GM11168 (cell line): Measurements from ENCODE around the gene HDAC9.

Experiments used
- in situ Hi-C: fragments of 300-500 bp; cut with MboI; formaldehyde crosslinking; loops from one replicate; pipeline ENCODE4 v1.12.0; 2022; ENCODE audit warnings: low sequenced_read_pairs; ENCODE audit not compliant: unreplicated experiment

The HDAC9 gene

DNA sequence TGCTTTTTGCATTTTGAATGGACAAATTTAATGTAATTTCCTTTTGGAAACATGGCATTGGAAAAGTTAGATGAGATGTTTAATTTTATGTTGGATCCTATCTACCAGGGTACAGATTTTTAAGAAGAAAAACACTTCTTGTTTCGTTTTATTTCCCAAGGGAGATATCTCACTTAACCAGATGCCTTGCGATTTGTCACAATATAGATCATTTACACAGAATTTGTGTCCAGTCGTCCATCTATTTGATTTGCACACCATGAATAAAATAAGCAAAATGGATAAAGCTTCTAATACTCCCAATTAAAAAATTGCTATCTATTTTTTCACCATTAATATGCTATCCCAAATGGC, 25.7 kb downstream of the HDAC9 start:
- in situ Hi-C loops, result no loop called here

DNA sequence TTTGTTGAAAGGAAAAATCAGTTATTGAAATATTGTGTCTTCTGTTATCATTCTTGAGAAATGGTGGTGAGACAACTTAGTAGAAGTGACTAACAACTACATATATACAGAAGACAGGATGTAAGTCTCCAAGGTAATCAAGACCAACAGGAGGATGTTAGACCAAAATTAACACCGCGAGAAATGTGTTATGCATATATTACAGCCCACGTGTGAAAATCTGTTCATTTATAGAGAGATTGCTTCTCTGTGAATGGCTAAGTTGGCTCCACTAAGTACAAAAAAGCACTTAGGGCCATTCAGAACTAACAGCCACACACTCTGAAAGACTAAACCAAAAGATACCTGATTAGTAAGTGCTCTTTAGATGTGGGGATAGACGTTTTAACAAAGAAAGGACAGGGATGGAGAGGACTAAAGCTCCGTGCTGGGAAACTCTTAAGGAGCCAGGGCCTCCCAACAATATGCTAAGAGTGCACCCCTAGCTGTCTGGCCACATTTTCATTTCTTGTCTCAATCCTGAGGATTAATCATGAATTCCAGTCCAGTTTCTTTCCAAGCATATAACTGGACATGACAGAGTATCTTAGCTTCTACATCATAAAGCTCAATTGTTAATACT, 26.5 kb downstream of the HDAC9 start:
- in situ Hi-C loops, result no loop called here

DNA sequence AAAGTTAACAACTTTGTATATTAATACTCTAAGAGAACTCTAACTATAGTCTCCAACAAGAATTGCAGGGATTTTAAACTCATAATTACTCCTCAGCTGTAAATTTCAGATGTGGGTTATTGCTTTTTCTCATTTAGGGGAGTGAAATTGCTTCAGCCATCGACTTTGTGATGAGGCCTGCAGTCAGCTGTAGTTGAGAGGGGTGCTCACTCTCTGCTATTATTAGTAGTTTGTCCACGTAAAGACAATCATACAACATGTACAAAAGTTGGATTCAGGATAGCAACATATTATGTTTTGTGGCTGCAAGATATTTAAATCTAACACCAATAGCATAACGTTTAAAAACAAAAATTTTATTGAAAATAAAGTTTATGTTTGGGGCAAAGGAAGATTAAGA, 28.7 kb downstream of the HDAC9 start:
- in situ Hi-C loops, result no loop called here

DNA sequence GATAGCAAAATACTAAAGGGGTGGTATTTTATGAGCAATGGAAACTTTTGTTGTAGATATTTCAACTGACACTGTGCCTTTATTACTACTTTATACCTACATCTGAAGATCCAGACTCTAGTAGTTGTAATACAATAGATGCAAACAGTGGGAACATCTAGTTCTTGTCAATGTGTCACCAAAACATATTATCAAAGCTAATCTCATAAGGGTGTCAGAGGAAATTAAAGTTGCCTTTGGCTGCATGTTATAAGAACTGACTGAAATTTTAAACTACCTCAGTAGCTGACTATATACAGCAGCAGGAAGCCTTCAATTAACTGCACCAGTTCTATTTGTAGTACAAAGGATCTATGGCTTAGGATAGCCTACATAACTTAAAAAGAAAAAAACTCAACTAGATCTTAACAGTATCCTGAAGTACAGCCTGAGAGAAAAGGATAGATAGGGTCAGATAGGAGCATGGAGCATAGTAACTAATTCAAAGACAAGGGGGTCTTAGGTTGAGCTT, 30.9 kb downstream of the HDAC9 start:
- in situ Hi-C loops, result no loop called here

GRCh38 chr7:18529239-18529638, 33.7 kb downstream of the HDAC9 start:
- in situ Hi-C loops, result no loop called here

- in situ Hi-C loops, result no loop called here
Observed at GRCh38 chr7:18530224-18531179, 35.0 kb downstream of the HDAC9 start.

DNA sequence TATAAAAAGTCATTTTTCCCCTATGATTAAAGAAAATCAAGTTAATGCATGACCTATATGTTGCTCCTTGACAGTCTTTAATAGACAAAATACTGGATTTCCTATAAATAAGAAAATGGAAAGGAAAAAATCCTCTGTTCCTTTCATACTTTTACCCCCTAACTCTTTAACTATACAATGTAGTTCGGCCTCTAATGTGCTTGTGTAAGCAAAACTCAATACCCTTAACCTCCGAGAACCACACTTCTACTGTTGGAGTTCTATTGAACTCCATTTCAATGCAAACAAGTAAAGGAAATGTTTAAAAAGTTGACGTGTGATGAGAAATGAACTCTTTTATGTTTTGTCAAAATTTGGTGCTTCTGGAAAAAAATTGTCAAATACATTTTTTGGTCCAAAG, 36.0 kb downstream of the HDAC9 start:
- in situ Hi-C loops, result no loop called here

- in situ Hi-C loops, result no loop called here
Observed at GRCh38 chr7:18532813-18533212, 37.3 kb downstream of the HDAC9 start.

- in situ Hi-C loops, result no loop called here
Observed at GRCh38 chr7:18534481-18534880, 38.9 kb downstream of the HDAC9 start.

DNA sequence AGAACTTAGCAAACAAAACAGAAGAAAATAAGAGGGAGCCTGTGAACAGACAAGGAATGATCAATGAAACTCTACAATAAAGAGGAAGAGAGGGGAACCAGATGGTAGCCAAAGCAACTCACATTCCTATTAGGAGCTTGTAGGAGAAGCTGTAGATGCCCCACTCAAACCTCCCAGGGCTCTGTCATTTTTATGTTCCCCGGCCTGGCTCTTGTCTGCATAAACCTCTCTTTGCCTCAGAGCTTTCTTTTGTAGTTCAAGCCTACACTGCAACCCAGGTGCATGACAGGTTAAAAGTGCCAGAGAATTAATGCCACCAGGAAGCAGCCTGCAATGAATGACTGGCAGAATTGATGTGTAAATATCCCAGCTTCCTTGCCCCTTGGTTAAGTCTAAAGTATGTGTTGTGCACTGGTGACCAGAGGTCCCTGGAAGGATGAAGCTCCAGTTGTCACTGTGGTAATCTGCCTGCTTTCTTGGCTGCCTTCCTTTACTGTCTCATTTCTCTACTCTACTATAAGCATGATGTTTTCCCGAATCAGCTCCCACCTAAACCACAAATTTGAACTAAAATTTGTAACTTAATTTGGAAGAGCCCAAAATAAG, 40.4 kb downstream of the HDAC9 start:
- in situ Hi-C loops, result no loop called here

- in situ Hi-C loops, result no loop called here
Observed at GRCh38 chr7:18536486-18536885, 40.9 kb downstream of the HDAC9 start.

DNA sequence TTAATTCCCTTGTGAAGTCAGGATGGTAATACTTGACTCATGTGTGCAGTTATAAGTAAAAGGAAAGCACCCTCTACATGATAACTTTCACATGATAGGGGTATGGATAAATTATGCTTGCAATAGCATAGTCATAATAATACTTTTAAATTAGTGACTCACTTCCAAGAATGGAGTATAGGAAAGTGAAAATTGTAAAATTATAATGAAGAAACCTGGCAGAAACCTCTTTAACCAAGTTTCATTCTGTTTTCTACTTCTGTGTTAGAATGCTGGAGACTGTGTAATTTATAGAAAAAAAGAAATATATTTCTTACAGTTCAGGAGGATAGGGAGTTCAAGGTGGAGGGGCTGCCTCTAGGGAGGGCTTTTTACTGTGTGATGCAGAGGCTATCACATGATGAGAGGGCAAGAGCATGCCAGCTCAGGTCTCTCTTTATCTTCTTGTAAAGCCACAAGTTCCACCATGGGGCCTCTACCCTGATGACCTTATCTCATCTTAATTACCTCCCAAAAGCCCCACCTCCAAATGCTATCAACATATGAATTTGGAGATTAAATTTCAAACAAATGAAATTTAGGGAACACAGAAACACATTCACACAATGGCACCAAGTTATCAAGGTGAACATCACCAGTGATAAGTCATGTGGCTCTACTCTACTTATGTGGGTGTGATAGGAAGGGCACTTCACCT, 43.2 kb downstream of the HDAC9 start:
- in situ Hi-C loops, result no loop called here

GRCh38 chr7:18540396-18540795, 44.8 kb downstream of the HDAC9 start:
- in situ Hi-C loops, result no loop called here

- in situ Hi-C loops, result no loop called here
Observed at GRCh38 chr7:18541181-18541870, 45.8 kb downstream of the HDAC9 start.

DNA sequence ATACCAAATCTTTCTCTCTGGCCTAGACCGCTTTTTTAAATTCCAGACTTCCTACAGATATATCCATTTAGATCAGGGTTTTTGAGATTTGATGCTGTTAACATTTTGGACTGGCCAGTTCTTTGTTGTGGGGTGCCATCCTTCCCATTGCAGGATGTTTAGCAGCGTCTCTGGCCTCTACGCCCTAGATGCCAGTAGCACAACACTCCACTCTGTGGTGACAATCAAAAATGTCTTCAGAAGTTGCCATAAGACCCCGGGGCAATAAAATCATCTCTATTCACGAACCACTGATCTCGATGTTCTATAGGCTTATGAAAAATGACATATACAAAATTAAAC, 46.3 kb downstream of the HDAC9 start:
- in situ Hi-C loops, result no loop called here

DNA sequence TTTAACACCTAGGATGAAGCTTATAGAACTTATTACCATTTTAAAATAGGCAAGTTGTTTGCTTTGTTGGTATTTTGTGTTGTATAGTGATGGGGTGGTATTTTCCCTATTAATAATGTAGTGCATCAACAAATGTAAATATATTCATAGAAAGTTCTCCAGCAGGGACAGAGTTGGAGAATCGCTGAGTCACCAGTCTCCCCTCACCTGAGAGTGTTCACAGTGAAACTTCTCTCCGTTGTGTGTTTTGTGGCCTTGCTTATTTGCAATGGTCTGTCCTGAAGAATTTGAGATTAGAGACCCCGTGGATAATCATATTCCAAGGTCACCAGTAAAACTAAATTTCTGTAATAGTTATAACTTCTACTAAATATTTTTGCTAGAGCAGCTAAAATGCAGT, 51.0 kb downstream of the HDAC9 start:
- in situ Hi-C loops, result no loop called here

DNA sequence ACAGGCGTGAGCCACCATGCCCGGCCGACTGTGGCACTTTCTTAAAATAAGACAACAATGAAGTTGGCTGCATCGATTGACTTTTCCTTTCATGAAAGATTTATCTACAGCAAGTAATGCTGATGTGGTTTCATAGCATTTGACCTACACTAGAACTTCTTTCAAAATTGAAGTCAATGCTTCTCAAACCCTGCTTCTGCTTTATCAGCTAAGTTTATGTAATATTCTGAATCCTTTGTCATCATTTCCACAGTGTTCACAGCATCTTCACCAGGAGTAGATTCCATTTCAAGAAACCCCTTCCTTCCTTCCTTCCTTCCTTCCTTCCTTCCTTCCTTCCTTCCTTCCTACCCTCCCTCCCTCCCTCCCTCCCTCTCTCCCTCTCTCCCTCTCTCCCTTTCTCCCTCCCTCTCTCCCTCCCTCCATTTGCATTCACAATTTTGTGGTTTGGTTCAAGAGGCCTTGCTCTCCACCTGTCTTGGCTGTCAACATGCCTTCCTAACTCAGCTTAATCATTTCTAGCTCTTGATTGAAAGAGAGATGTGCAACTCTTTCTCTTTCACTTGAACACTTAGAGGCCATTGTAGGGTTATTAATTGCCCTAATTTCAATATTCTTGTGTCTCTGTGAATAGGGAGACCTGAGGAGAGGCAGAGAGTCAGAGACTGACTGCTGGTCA, 52.1 kb downstream of the HDAC9 start:
- in situ Hi-C loops, result no loop called here

DNA sequence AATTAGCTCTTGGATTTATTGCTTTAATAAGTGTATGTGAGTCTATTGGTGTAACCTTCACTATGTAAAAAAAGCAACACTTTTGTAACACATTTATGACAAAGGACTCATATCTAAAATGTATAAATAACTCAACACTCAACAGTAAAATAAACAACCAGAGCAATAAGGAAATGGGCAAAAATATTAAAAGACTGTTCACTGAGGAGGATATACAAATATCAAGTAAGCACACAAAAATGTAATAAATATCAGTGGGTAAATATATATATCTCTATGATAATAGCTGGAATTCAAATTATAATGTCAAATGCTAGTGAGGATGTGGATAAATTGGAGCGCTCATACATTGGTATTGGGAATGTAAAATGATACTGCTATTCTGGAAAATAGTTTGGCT, 53.0 kb downstream of the HDAC9 start:
- in situ Hi-C loops, result no loop called here

DNA sequence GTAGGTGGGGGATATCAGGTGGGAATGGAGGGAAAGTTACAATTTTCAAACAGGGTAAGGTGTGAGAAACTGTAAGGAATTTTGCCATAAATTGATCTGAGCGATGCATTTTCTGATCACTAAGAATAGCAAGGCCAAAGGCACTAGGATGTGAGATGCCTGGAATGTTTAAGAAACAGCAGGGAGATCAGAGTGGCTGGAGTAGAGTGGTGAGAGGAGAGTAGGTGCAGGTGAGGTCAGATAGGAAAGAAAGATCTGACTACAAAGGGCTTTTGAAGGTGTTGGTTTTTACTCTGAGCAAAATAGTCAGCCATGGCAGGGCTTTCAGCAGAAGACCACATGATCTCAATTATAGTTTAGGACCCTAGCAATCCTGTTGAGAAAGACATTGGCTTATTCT, 55.0 kb downstream of the HDAC9 start:
- in situ Hi-C loops, result no loop called here
